A549 treated with ZK216348 at 1 μM for 4 hours (cell line): ENCODE measurements around the gene TECTB. TPM values are rescaled to one million over a fixed set of nuclear protein-coding genes. Genes with fewer than 3 reads are reported as not detected.

Source experiments
- total RNA-seq: library from RNA; stranded (reverse); fragments of 200-300 nt; extraction: Qiagen RNA extraction; gene quantifications from 5 replicates; pipeline ENCODE4 v1.2.3, GENCODE V29; 2022; ENCODE audit warnings: low read depth

Gene TECTB
- total RNA-seq = not detected in 5 replicates

DNA sequence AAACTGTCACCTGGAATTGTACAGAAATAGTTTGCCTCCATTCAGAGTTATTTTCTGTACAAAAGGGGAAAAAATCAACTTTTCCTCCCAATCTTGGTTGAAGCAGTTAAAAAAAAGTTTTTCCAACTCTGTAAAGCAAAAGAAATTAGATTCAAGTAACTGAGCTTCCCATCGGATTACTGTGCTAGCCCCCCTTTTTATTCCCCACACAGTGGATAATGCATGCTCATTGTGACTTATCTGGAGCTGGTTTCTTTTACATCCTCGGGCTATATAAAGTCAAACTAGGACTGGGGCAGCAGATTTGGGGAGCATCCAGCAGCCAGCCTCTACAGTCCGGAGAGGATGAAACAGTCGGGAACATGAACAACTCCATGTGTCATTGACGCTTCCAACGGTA is at the start of gene TECTB:
Gene TECTB (plus strand): TSS at position 301 of the 400 bp plus-strand sequence. CDS start 335 bp downstream, outside the sequence.

Other genes with a start within 250 kb of the TECTB start
- gene GPAM, start 99.6 kb upstream of the TECTB start, total RNA-seq = 4.3 to 7.2 TPM (median 6.6 TPM) in 5 replicates
- 0.18 to 0.43 TPM (median 0.21 TPM) in 5 replicates for gene ACSL5, start 90.7 kb downstream of the TECTB start, total RNA-seq
- gene ZDHHC6, start 163.5 kb downstream of the TECTB start, total RNA-seq = 26.0 to 37.5 TPM (median 31.3 TPM) in 5 replicates
- 9.2 to 14.4 TPM (median 14.0 TPM) in 5 replicates for gene VTI1A, start 163.8 kb downstream of the TECTB start, total RNA-seq